Skeletal muscle tissue (tissue), 4 donors: Measurements from ENCODE around the gene ORAI1. TPM values are rescaled to one million over a fixed set of nuclear protein-coding genes. Genes with fewer than 3 reads are reported as not detected.
"Not testable (repeated sequence)": the region's sequence is repeated elsewhere in the genome, so short reads cannot be mapped to it uniquely, and the experiment has no call there.

Source experiments
- H3K27ac ChIP-seq: one replicate; pipeline ENCODE4 v1.7.0; 2013; ENCODE audit warnings: mild to moderate bottlenecking, low read depth, low read length, inconsistent platforms
- H3K27me3 ChIP-seq, 3 donors: one replicate each; pipeline ENCODE4 v1.7.0; 2013; ENCODE audit warnings: low read length in 3 of 3; ENCODE audit not compliant: control insufficient read depth in 3 of 3, insufficient read depth in 3 of 3
- H3K36me3 ChIP-seq, 3 donors: one replicate each; pipeline ENCODE4 v1.7.0; 2013; ENCODE audit warnings: low read length in 3 of 3; ENCODE audit not compliant: control insufficient read depth in 3 of 3, insufficient read depth in 3 of 3
- H3K4me1 ChIP-seq, 3 donors: one replicate each; pipeline ENCODE4 v1.7.0; 2013; ENCODE audit warnings: low read length in 3 of 3, mild to moderate bottlenecking in 3 of 3; ENCODE audit not compliant: control insufficient read depth in 3 of 3, insufficient read depth in 3 of 3
- H3K4me3 ChIP-seq, 3 donors: one replicate each; pipeline ENCODE4 v1.7.0; 2013; ENCODE audit warnings: low read length in 3 of 3
- H3K9ac ChIP-seq, 3 donors: one replicate each; pipeline ENCODE4 v1.7.0; 2013; ENCODE audit warnings: low read length in 3 of 3, mild to moderate bottlenecking in 3 of 3, moderate library complexity in 2 of 3, low read depth in 1 of 3
- H3K9me3 ChIP-seq, 3 donors: one replicate each; pipeline ENCODE4 v1.7.0; 2013; ENCODE audit warnings: low read length in 3 of 3; ENCODE audit not compliant: control insufficient read depth in 3 of 3
- total RNA-seq: library from RNA; depleted of rRNA; stranded (reverse); fragments of >200 nt; gene quantifications from one replicate; pipeline ENCODE4 v1.2.3, GENCODE V29; 2014
- donor health status: Osteomylitis.

Gene ORAI1
- total RNA-seq, 1 donor from 2014 or later, result 10.4 TPM

- Histone ChIP-seq H3K4me1 (peaks cover 41 to 60% (median 52%) of the 10 kb centered on the region in 3 donors), H3K9me3 (no peaks in the 10 kb centered on the region), H3K9ac (peak overlapping the region; percentile 81 to 92 (median 85)), H3K4me3 (peak overlapping the region; percentile 82 to 84 (median 82)), H3K27ac (peak overlapping the region; percentile 84), H3K27me3 (no peaks in the 10 kb centered on the region), H3K36me3 (peaks cover 0 to 2% (median 0%) of the 10 kb centered on the region in 3 donors)
These were observed 717 bp downstream of the ORAI1 start for GRCh38 chr12:121626853-121627640.

DNA sequence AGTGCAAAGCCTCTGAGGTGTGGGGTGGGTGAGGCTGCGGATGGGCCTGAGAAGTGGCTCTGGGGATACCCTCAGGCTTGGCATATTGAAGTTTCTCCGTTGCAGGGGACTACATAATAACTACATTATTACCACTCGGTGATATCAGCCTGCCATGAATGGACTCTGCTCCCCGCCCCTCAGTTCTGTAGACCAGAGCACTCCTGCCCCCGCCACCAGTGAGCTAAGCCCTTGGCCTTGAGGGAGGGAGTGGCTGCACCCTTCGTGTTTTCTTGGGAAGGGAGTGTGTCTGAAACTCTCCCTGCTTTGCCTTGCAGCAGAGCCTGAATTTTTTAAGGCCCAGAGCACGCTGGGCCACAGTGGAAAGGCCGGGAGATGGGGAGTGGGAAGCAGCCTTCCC, 1.7 kb downstream of the ORAI1 start:
- peaks cover 51 to 70% (median 62%) of the 10 kb centered on the region in 3 donors for H3K4me1 ChIP-seq
- peak overlapping the region; percentile 64 to 92 (median 66) for H3K9ac ChIP-seq
- H3K36me3 ChIP-seq, result peaks cover 0 to 2% (median 0%) of the 10 kb centered on the region in 3 donors
- H3K9me3 ChIP-seq, result no peaks in the 10 kb centered on the region
- H3K27me3 ChIP-seq, result no peaks in the 10 kb centered on the region
- H3K27ac ChIP-seq, result peak overlapping the region; percentile 84
- H3K4me3 ChIP-seq, result peak overlapping the region; percentile 82 to 84 (median 82)

GRCh38 chr12:121628536-121628935, 2.2 kb downstream of the ORAI1 start:
- H3K4me3 ChIP-seq, result peak overlapping the region; percentile 24 to 84 (median 82)
- peaks cover 0 to 2% (median 0%) of the 10 kb centered on the region in 3 donors for H3K36me3 ChIP-seq
- peak overlapping the region; percentile 64 to 92 (median 66) for H3K9ac ChIP-seq
- H3K27ac ChIP-seq, result peak overlapping the region; percentile 84
- no peaks in the 10 kb centered on the region for H3K9me3 ChIP-seq
- H3K27me3 ChIP-seq, result no peaks in the 10 kb centered on the region
- H3K4me1 ChIP-seq, result peaks cover 54 to 74% (median 65%) of the 10 kb centered on the region in 3 donors

DNA sequence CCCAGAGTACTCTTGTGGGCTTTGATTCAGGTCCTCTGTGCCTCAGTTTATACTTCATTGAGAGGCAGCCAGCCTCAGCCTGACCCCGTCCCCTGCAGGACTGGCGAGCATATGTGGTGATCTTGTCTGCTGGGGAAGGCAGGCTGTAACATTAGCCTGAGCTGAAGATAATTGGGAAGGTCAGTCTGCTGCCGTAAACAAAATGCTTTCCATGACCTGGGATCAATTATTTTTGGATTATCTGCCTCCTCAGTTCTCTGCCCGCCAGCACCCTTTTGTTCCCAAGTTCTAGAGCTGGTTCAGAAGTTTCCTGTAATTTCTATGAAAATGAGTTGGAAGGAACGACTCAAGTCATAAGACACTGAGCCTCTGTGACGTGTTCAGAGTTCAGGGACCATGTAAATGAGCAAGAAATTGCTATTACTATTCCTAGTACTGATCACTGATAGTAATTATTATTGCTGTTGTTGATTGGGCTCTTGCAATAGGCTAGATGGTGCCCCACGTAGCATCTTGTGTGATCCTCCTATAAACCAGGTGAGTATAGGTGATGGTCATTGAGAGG, 4.5 kb downstream of the ORAI1 start:
- Histone ChIP-seq H3K4me3 (peak overlapping the region in 2 of 3 donors; percentile 31 to 51), H3K27ac (peak overlapping the region; percentile 89), H3K36me3 (peaks cover 0 to 2% (median 0%) of the 10 kb centered on the region in 3 donors), H3K9me3 (no peaks in the 10 kb centered on the region), H3K4me1 (peaks cover 48 to 70% (median 63%) of the 10 kb centered on the region in 3 donors), H3K9ac (peak overlapping the region; percentile 22 to 77 (median 62)), H3K27me3 (no peaks in the 10 kb centered on the region)

GRCh38 chr12:121632069-121632970, 6.0 kb downstream of the ORAI1 start:
- no peaks in the 10 kb centered on the region for H3K27me3 ChIP-seq
- H3K9ac ChIP-seq, result peak overlapping the region; percentile 52 to 86 (median 62)
- H3K4me1 ChIP-seq, result peaks cover 52 to 70% (median 61%) of the 10 kb centered on the region in 3 donors
- H3K27ac ChIP-seq, result peak overlapping the region; percentile 89
- no peaks in the 10 kb centered on the region for H3K9me3 ChIP-seq
- peaks cover 0 to 2% (median 0%) of the 10 kb centered on the region in 3 donors for H3K36me3 ChIP-seq
- peak overlapping the region in 2 of 3 donors; percentile 54 to 64 for H3K4me3 ChIP-seq

DNA sequence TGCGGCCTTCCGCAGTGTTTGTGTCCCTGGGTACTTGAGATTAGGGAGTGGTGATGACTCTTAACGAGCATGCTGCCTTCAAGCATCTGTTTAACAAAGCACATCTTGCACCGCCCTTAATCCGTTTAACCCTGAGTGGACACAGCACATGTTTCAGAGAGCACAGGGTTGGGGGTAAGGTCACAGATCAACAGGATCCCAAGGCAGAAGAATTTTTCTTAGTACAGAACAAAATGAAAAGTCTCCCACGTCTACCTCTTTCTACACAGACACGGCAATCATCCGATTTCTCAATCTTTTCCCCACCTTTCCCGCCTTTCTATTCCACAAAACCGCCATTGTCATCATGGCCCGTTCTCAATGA, 7.5 kb downstream of the ORAI1 start:
- H3K27ac ChIP-seq, H3K27me3 ChIP-seq, H3K9ac ChIP-seq, H3K9me3 ChIP-seq, H3K36me3 ChIP-seq, H3K4me3 ChIP-seq: not testable (repeated sequence)
- peaks cover 44 to 64% (median 54%) of the 10 kb centered on the region in 3 donors for H3K4me1 ChIP-seq

DNA sequence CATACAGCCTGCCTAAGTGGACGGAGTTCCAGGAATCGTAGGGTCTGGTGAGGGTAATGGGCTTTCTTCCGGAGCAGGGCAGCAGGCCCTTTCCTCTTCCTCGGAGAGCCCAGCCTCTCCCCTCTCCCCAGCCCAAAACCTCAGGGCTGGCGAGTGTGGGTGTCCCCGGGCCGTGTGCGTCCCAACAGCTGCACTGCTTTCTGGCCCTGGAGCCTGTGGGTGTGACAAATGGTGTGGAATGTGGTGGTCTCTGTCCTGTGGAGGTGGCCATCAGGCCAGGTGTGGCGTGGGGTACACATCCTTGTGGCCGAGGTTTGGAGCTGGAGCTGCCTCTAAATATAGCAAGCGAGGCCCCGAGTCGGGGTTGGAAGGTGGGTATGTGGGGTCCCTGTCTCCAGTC, 8.5 kb downstream of the ORAI1 start:
- no peak overlapping the region for H3K4me3 ChIP-seq
- no peaks in the 10 kb centered on the region for H3K9me3 ChIP-seq
- H3K36me3 ChIP-seq, result peaks cover 0 to 2% (median 0%) of the 10 kb centered on the region in 3 donors
- H3K27ac ChIP-seq, result peak overlapping the region; percentile 44
- no peaks in the 10 kb centered on the region for H3K27me3 ChIP-seq
- peak overlapping the region in 2 of 3 donors; percentile 43 to 50 for H3K9ac ChIP-seq
- H3K4me1 ChIP-seq, result peaks cover 36 to 55% (median 46%) of the 10 kb centered on the region in 3 donors

- H3K36me3 ChIP-seq, result peaks cover 8 to 12% (median 11%) of the 10 kb centered on the region in 3 donors
- H3K4me1 ChIP-seq, result peaks cover 17 to 30% (median 22%) of the 10 kb centered on the region in 3 donors
- peak overlapping the region; percentile 27 to 67 (median 66) for H3K9ac ChIP-seq
- peak overlapping the region; percentile 60 for H3K27ac ChIP-seq
- no peaks in the 10 kb centered on the region for H3K27me3 ChIP-seq
- H3K9me3 ChIP-seq, result no peaks in the 10 kb centered on the region
- peak overlapping the region in 1 of 3 donors; percentile 41 for H3K4me3 ChIP-seq
These were observed 11.0 kb downstream of the ORAI1 start for GRCh38 chr12:121637231-121637914.
